Pancreas (tissue), 10 donors: ENCODE results near the gene CDH11. TPM values are rescaled to one million over a fixed set of nuclear protein-coding genes. Genes with fewer than 3 reads are reported as not detected.

Source experiments
- ATAC-seq, 4 donors: fragments of 200-7000 bp; cut with Tn5 transposase; one replicate each; pipeline versions ENCODE4 v1.8.0 to v1.9.1; 2020; ENCODE audit warnings: mild to moderate bottlenecking in 4 of 4, moderate library complexity in 4 of 4
- DNase-seq, 6 donors: peaks; one replicate each; pipeline ENCODE4 v3.0.0-alpha.2; 2020
- FAIRE-seq: peaks from 2 replicates; lab custom pipeline; 2012; peaks lifted over from hg19 to GRCh38; lab: Jason Lieb, UNC
- H3K27ac ChIP-seq, 4 donors: fragments of 200-600 bp; sonication (generic); 1 replicate in 3 of 4; 2 replicates in 1 of 4; pipeline versions ENCODE4 v1.5.0 to v1.8.0; 2020
- H3K27me3 ChIP-seq, 4 donors: fragments of 200-600 bp; one replicate each; pipeline ENCODE4 v1.8.0; 2021
- H3K36me3 ChIP-seq, 3 donors: fragments of 200-600 bp; sonication (generic) in 1 of 3; one replicate each; pipeline versions ENCODE4 v1.5.0 to v1.8.0; 2020 to 2021
- H3K4me1 ChIP-seq, 3 donors: fragments of 200-600 bp; one replicate each; pipeline ENCODE4 v1.8.0; 2021
- H3K4me3 ChIP-seq, 4 donors: fragments of 200-600 bp; sonication (generic) in 2 of 4; one replicate each; pipeline versions ENCODE4 v1.5.0 to v1.8.0; 2020 to 2021
- H3K9me3 ChIP-seq, 4 donors: fragments of 200-600 bp; one replicate each; pipeline ENCODE4 v1.8.0; 2021
- CTCF ChIP-seq, 4 donors: fragments of 200-600 bp; sonication (generic) in 3 of 4; IDR thresholded peaks; one replicate each; pipeline versions ENCODE4 v1.5.0 to v1.8.0; 2021; ENCODE audit warnings: antibody characterized with exemption in 4 of 4
- WGBS, 2 donors: extraction: QIAGEN DNeasy Blood & Tissue Kit; methylation state at CpG; one replicate each; pipeline ENCODE4 v1.1.7; 2013; 5-methylcytosine and 5-hydroxymethylcytosine counted together
- intact Hi-C, 3 donors: fragments of 100-400 bp; cut with DNase I; formaldehyde crosslinking; loops; one replicate each; pipeline versions ENCODE4 v1.11.1 to v1.14.2; 2022
- polyA plus RNA-seq, 2 donors: library from polyadenylated mRNA; stranded (reverse); fragments of 200-250 nt; gene quantifications; one replicate each; pipeline ENCODE4 v1.2.3, GENCODE V29; 2013
- total RNA-seq, 6 donors: library from RNA; stranded (reverse); fragmentation: NEBNext Ultra II Directional in 4 of 6; extraction: Animal tissue kit (Norgen Biotek cat#: 25700) in 4 of 6; gene quantifications; one replicate each; pipeline versions ENCODE4 v1.2.1 to v1.2.4, GENCODE V29; 2021 to 2023
- donor health status: healthy with polysubstance abuse.
- donor health status: DM: no; HTN: no; CAD: no; lungs with moderate emphysema.
- donor health status: DM: no; HTN: no; CAD: no.
- donor health status: control.
- donor health status: control.
- donor health status: Bipolar disorder and iron deficiency.
- donor health status: DM: yes; HTN: yes; CAD: no.
- donor health status: DM: no; HTN: no; CAD: no.
- donor health status: DM: no; HTN: no; CAD: no.
- donor health status: DM: yes; HTN: yes; CAD: no.

CDH11 gene, protein sequence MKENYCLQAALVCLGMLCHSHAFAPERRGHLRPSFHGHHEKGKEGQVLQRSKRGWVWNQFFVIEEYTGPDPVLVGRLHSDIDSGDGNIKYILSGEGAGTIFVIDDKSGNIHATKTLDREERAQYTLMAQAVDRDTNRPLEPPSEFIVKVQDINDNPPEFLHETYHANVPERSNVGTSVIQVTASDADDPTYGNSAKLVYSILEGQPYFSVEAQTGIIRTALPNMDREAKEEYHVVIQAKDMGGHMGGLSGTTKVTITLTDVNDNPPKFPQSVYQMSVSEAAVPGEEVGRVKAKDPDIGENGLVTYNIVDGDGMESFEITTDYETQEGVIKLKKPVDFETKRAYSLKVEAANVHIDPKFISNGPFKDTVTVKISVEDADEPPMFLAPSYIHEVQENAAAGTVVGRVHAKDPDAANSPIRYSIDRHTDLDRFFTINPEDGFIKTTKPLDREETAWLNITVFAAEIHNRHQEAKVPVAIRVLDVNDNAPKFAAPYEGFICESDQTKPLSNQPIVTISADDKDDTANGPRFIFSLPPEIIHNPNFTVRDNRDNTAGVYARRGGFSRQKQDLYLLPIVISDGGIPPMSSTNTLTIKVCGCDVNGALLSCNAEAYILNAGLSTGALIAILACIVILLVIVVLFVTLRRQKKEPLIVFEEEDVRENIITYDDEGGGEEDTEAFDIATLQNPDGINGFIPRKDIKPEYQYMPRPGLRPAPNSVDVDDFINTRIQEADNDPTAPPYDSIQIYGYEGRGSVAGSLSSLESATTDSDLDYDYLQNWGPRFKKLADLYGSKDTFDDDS
- total RNA-seq (10 to 100 TPM in 2 of 6 donors, 1 to 10 TPM in 3, under 1 TPM in 1; 0.88 to 49.6 (median 2.7) TPM), polyA plus RNA-seq (under 1 TPM; 0.38 to 0.59 TPM)

DNA sequence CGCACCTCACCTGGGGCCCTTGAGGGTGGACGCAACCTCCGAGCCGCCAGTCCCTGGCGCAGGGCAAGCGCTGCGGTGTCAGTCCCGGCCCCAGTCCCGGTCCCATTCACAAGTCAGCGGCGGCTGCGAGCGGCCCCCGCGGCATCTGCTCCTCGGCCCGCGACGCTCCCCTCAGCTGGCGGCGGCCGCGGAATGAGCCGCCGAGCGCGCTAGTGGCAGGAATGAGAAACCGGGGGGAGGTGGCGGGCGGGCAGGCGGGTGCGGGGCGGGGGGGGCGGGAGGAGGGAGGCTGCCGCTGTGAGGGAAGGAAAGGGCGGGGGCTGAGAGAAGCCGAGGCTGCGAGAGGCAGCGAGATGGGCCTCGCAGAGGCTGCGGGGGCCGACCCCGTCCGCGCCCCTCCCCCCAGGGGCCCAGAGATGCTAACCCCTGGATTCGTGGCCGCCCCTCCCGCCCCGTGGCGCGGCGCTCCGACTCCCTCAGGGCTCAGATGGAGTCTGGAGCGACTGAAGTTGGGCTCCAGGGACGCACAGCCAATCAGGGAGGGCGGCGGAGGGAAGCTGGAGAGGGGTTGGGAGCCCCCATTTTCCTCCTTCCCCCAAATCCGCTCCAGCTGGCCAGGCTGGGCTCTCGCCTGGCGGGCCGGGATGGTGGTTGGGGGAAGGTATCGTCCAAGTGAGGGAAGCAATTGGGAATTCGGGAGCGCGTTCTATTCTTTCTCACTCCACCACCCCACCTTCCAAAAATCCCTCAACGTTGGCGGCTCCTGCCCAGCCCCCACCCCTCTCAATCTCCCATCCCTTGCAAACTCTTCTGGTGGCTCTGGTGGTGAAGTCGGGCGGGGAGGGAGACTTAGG lies at the start of gene CDH11:
Gene CDH11 (minus strand): TSS at position 194 of the 854 bp plus-strand sequence. CDS start 117,194 bp downstream, outside the sequence.
- 1 to 2% methylated on average over 38 to 68 of the region's 69 CpGs for WGBS, 2 donors
- intact Hi-C loops: no loop called here
- peak within 1 kb of the TSS in 2 of 4 donors; percentile 3 to 55 for H3K27ac ChIP-seq
- ATAC-seq (peak; percentile 15 to 44 (median 19)), FAIRE-seq (no peak), DNase-seq (peak in 4 of 6 donors; percentile 25 to 58 (median 44))
- H3K27me3 ChIP-seq: peaks cover 0 to 10% (median 0%) of the 10 kb centered on the region in 4 donors
- no peak for TF ChIP-seq CTCF (IDR thresholded peaks at IDR 0.05)
- H3K9me3 ChIP-seq: no peaks in the 10 kb centered on the region
- H3K36me3 ChIP-seq: no peaks in the 10 kb centered on the region
- H3K4me1 ChIP-seq: no peaks in the 10 kb centered on the region
- H3K4me3 ChIP-seq: peak within 1 kb of the TSS in 3 of 4 donors; percentile 8 to 33 (median 25)

GRCh38 chr16:65154321-65154720 lies 32.5 kb upstream of the CDH11 start:
- H3K9me3 ChIP-seq: no peaks in the 10 kb centered on the region
- no peaks in the 10 kb centered on the region for H3K27me3 ChIP-seq
- no peaks in the 10 kb centered on the region for H3K36me3 ChIP-seq
- no peak for DNase-seq
- H3K4me3 ChIP-seq: no peak overlapping the region
- no peaks in the 10 kb centered on the region for H3K4me1 ChIP-seq
- no peak overlapping the region for H3K27ac ChIP-seq
- intact Hi-C loops: no loop called here
- WGBS, 2 donors: 12 to 18% methylated on average over 3 of the region's 3 CpGs
- FAIRE-seq: no peak
- TF ChIP-seq CTCF (IDR thresholded peaks at IDR 0.05): no peak
- ATAC-seq: no peak

- no peak for FAIRE-seq
- TF ChIP-seq CTCF (IDR thresholded peaks at IDR 0.05): no peak
Measured at GRCh38 chr16:65153365-65154105, 31.7 kb upstream of the CDH11 start.

DNA sequence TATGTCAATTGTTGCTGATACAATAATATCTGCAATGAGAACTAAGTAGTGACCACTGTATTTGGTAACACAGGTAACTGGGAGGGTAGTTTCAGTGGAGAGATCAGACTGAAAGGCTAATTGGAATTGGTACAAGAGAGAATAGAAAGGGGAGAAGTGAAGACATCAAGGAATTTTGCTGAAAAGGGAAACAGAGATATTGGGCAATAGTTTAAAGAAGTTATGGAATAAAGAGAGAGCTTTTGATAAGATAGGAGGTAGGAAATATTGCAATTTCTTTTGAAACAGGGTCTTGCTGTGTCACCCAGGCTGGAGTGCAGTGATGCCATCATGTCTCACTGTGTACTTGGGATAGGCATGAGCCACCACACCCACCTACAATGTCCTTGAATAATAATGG lies 26.9 kb upstream of the CDH11 start:
- Histone ChIP-seq H3K4me3 (no peak overlapping the region), H3K36me3 (no peaks in the 10 kb centered on the region), H3K27me3 (no peaks in the 10 kb centered on the region), H3K27ac (no peak overlapping the region), H3K9me3 (no peaks in the 10 kb centered on the region), H3K4me1 (no peaks in the 10 kb centered on the region)
- DNase-seq: no peak
- FAIRE-seq: no peak
- no peak for ATAC-seq
- TF ChIP-seq CTCF (IDR thresholded peaks at IDR 0.05): no peak
- intact Hi-C loops: no loop called here

More at GRCh38 chr16:65153365-65154105, 31.7 kb upstream of the CDH11 start:
- intact Hi-C loops: no loop called here
- Histone ChIP-seq H3K27me3 (no peaks in the 10 kb centered on the region), H3K27ac (no peak overlapping the region), H3K4me3 (no peak overlapping the region), H3K9me3 (no peaks in the 10 kb centered on the region), H3K36me3 (no peaks in the 10 kb centered on the region), H3K4me1 (no peaks in the 10 kb centered on the region)
- no peak for DNase-seq
- ATAC-seq: no peak
- 51 to 67% methylated on average over 1 of the region's 1 CpG for WGBS, 2 donors
